Parathyroid adenoma (tissue), 2 donors: ENCODE measurements around the gene RSPH1.

ENCODE experiments used
- H2AFZ ChIP-seq: fragments of 300-600 bp; sonication (generic); one replicate; pipeline ENCODE4 v1.7.0; 2017; ENCODE audit warnings: antibody characterized with exemption, mild to moderate bottlenecking
- H3K27ac ChIP-seq: fragments of 300-600 bp; sonication (generic); one replicate; pipeline ENCODE4 v1.7.0; 2017
- H3K27me3 ChIP-seq: fragments of 300-600 bp; sonication (generic); one replicate; pipeline ENCODE4 v1.7.0; 2017; ENCODE audit warnings: low read length; ENCODE audit not compliant: control insufficient read depth, insufficient read depth
- H3K36me3 ChIP-seq: fragments of 300-600 bp; sonication (generic); one replicate; pipeline ENCODE4 v1.7.0; 2017; ENCODE audit warnings: low read length; ENCODE audit not compliant: control insufficient read depth, insufficient read depth
- H3K4me1 ChIP-seq: fragments of 300-600 bp; sonication (generic); one replicate; pipeline ENCODE4 v1.7.0; 2017; ENCODE audit warnings: control low read depth
- H3K4me2 ChIP-seq: fragments of 300-600 bp; sonication (generic); one replicate; pipeline ENCODE4 v1.7.0; 2017; ENCODE audit warnings: low read length
- H3K4me3 ChIP-seq: fragments of 300-600 bp; sonication (generic); one replicate; pipeline ENCODE4 v1.7.0; 2017; ENCODE audit warnings: low read depth, low read length
- H3K79me2 ChIP-seq: fragments of 300-600 bp; sonication (generic); one replicate; pipeline ENCODE4 v1.7.0; 2017; ENCODE audit warnings: control low read depth
- H3K9ac ChIP-seq: fragments of 300-600 bp; sonication (generic); one replicate; pipeline ENCODE4 v1.7.0; 2017; ENCODE audit warnings: mild to moderate bottlenecking
- H3K9me3 ChIP-seq: fragments of 300-600 bp; sonication (generic); one replicate; pipeline ENCODE4 v1.7.0; 2017; ENCODE audit warnings: low read length; ENCODE audit not compliant: control insufficient read depth
- TF ChIP-seq, protein P1 (sequence below): fragments of 300-600 bp; sonication (generic); IDR thresholded peaks from one replicate; pipeline ENCODE4 v1.7.0; 2017; ENCODE audit warnings: antibody characterized with exemption, mild to moderate bottlenecking
- donor health status: primary hyperparathyroidism.

The RSPH1 gene

GRCh38 chr21:42426876-42427480 is 69.0 kb downstream of the RSPH1 start:
- Histone ChIP-seq H3K4me3 (no peak overlapping the region), H3K27ac (no peak overlapping the region), H3K27me3 (no peaks in the 10 kb centered on the region), H3K9ac (no peak overlapping the region), H3K79me2 (no peaks in the 10 kb centered on the region), H3K4me1 (no peaks in the 10 kb centered on the region), H3K9me3 (no peaks in the 10 kb centered on the region), H3K4me2 (no peak overlapping the region), H2AFZ (no peak overlapping the region), H3K36me3 (no peaks in the 10 kb centered on the region)
- TF ChIP-seq, protein P1, sequence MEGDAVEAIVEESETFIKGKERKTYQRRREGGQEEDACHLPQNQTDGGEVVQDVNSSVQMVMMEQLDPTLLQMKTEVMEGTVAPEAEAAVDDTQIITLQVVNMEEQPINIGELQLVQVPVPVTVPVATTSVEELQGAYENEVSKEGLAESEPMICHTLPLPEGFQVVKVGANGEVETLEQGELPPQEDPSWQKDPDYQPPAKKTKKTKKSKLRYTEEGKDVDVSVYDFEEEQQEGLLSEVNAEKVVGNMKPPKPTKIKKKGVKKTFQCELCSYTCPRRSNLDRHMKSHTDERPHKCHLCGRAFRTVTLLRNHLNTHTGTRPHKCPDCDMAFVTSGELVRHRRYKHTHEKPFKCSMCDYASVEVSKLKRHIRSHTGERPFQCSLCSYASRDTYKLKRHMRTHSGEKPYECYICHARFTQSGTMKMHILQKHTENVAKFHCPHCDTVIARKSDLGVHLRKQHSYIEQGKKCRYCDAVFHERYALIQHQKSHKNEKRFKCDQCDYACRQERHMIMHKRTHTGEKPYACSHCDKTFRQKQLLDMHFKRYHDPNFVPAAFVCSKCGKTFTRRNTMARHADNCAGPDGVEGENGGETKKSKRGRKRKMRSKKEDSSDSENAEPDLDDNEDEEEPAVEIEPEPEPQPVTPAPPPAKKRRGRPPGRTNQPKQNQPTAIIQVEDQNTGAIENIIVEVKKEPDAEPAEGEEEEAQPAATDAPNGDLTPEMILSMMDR, result no peak

DNA sequence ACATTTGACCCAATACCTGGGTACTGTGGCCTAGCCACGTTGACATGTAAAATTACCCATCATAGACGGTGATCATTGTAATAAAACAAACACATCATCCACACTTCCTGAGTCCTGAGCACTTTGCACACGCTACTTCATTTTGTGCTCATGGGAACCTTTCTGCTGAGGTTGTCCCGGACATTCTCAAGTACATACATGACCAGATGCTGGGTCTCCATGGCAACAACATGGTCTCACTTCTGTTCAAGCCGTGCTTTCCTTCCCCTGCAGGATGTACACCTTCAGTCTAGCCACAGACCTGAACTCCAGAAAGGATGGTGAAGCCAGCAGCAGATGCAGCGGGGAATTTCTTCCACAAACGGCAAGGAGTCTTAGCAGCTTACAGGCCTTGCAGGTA is 69.6 kb downstream of the RSPH1 start:
- no peaks in the 10 kb centered on the region for H3K27me3 ChIP-seq
- H3K9me3 ChIP-seq, result no peaks in the 10 kb centered on the region
- no peak overlapping the region for H3K27ac ChIP-seq
- H2AFZ ChIP-seq, result no peak overlapping the region
- TF ChIP-seq, protein P1, result no peak
- no peak overlapping the region for H3K4me2 ChIP-seq
- H3K4me3 ChIP-seq, result no peak overlapping the region
- no peaks in the 10 kb centered on the region for H3K36me3 ChIP-seq
- no peaks in the 10 kb centered on the region for H3K79me2 ChIP-seq
- no peak overlapping the region for H3K9ac ChIP-seq
- no peaks in the 10 kb centered on the region for H3K4me1 ChIP-seq

DNA sequence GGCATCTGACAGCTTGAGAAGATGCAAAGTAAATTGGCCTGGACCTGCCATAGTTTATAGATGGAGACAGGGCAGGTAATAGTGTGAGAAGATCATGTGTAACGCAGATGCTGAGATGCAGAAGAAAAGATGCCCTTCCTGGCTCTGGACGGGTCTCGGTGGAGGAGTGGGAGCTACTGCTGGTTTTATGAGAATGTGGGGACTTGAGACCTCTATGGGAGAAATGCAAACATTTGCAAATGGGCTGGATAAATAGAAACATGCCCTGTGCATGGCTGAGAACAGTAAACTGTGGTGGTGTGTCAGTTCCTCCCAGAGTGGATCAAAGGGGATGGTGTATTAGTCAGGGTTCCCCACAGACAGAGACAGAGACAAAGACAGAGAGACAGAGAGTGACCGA is 70.4 kb downstream of the RSPH1 start:
- H3K27me3 ChIP-seq, result no peaks in the 10 kb centered on the region
- H3K4me1 ChIP-seq, result no peaks in the 10 kb centered on the region
- H3K9ac ChIP-seq, result no peak overlapping the region
- H2AFZ ChIP-seq, result no peak overlapping the region
- no peak overlapping the region for H3K4me3 ChIP-seq
- TF ChIP-seq, protein P1, result no peak
- no peaks in the 10 kb centered on the region for H3K9me3 ChIP-seq
- no peak overlapping the region for H3K27ac ChIP-seq
- H3K36me3 ChIP-seq, result no peaks in the 10 kb centered on the region
- no peak overlapping the region for H3K4me2 ChIP-seq
- H3K79me2 ChIP-seq, result no peaks in the 10 kb centered on the region

GRCh38 chr21:42424914-42425541 is 71.0 kb downstream of the RSPH1 start:
- no peaks in the 10 kb centered on the region for H3K27me3 ChIP-seq
- no peak overlapping the region for H3K27ac ChIP-seq

More at GRCh38 chr21:42424914-42425541, 71.0 kb downstream of the RSPH1 start:
- no peak overlapping the region for H2AFZ ChIP-seq
- no peaks in the 10 kb centered on the region for H3K36me3 ChIP-seq
- no peaks in the 10 kb centered on the region for H3K9me3 ChIP-seq
- no peak overlapping the region for H3K9ac ChIP-seq
- no peak overlapping the region for H3K4me2 ChIP-seq
- no peak overlapping the region for H3K4me3 ChIP-seq
- H3K4me1 ChIP-seq, result no peaks in the 10 kb centered on the region
- no peaks in the 10 kb centered on the region for H3K79me2 ChIP-seq
- TF ChIP-seq, protein P1, result no peak
